Liver (tissue), 9 donors: ENCODE measurements around the gene PREPL. TPM values are rescaled to one million over a fixed set of nuclear protein-coding genes. Genes with fewer than 3 reads are reported as not detected.
"Not testable (repeated sequence)": the region's sequence is repeated elsewhere in the genome, so short reads cannot be mapped to it uniquely, and the experiment has no call there.

ENCODE experiments used
- DNase-seq: peaks from one replicate; pipeline ENCODE4 v3.0.0-alpha.2; 2017; ENCODE audit warnings: low spot score
- H3K27ac ChIP-seq, 2 donors: one replicate each; pipeline ENCODE4 v1.7.0; 2013; ENCODE audit warnings: inconsistent platforms in 2 of 2, low read length in 2 of 2, control low read depth in 1 of 2, low read depth in 1 of 2, mild to moderate bottlenecking in 1 of 2
- H3K27me3 ChIP-seq, 4 donors: one replicate each; pipeline versions ENCODE4 v1.6.1 to v1.7.0; 2013; ENCODE audit warnings: low read length in 3 of 4, inconsistent platforms in 1 of 4, mild to moderate bottlenecking in 1 of 4, moderate library complexity in 1 of 4; ENCODE audit not compliant: control insufficient read depth in 4 of 4, insufficient read depth in 4 of 4
- H3K36me3 ChIP-seq, 4 donors: one replicate each; pipeline versions ENCODE4 v1.6.1 to v1.7.0; 2013; ENCODE audit warnings: low read length in 3 of 4, mild to moderate bottlenecking in 3 of 4, low read depth in 1 of 4, moderate library complexity in 1 of 4; ENCODE audit not compliant: control insufficient read depth in 4 of 4, insufficient read depth in 3 of 4
- H3K4me1 ChIP-seq, 4 donors: one replicate each; pipeline versions ENCODE4 v1.6.1 to v1.7.0; 2013; ENCODE audit warnings: low read length in 3 of 4, mild to moderate bottlenecking in 3 of 4, moderate library complexity in 1 of 4; ENCODE audit not compliant: control insufficient read depth in 4 of 4, insufficient read depth in 4 of 4
- H3K4me3 ChIP-seq, 3 donors: one replicate each; pipeline versions ENCODE4 v1.6.1 to v1.7.0; 2013; ENCODE audit warnings: low read length in 3 of 3, control low read depth in 1 of 3, low read depth in 1 of 3, mild to moderate bottlenecking in 1 of 3
- H3K9ac ChIP-seq, 2 donors: one replicate each; pipeline ENCODE4 v1.7.0; 2013; ENCODE audit warnings: low read length in 2 of 2, mild to moderate bottlenecking in 2 of 2, moderate library complexity in 2 of 2, control low read depth in 1 of 2, low read depth in 1 of 2
- H3K9me3 ChIP-seq, 4 donors: one replicate each; pipeline versions ENCODE4 v1.6.1 to v1.7.0; 2013; ENCODE audit warnings: low read length in 3 of 4; ENCODE audit not compliant: control insufficient read depth in 4 of 4
- EGR1 ChIP-seq, 2 donors: IDR thresholded peaks; 2 replicates each; pipeline ENCODE4 v1.6.1; 2016 to 2018; ENCODE audit warnings: antibody characterized with exemption in 2 of 2, low read depth in 2 of 2
- FOXA1 ChIP-seq: IDR thresholded peaks from 2 replicates; pipeline ENCODE4 v1.6.1; 2016; ENCODE audit warnings: antibody characterized with exemption
- GABPA ChIP-seq, 2 donors: IDR thresholded peaks in 1 of 2; conservative IDR thresholded peaks in 1 of 2; 2 replicates each; pipeline ENCODE4 v1.6.1; 2016; ENCODE audit warnings: antibody characterized with exemption in 2 of 2, mild to moderate bottlenecking in 1 of 2, moderate library complexity in 1 of 2
- HNF4A ChIP-seq, 2 donors: conservative IDR thresholded peaks; 2 replicates each; pipeline ENCODE4 v1.6.1; 2016; ENCODE audit warnings: antibody characterized with exemption in 2 of 2, mild to moderate bottlenecking in 2 of 2
- HNF4G ChIP-seq: IDR thresholded peaks from 2 replicates; pipeline ENCODE4 v1.6.1; 2016; ENCODE audit warnings: antibody characterized with exemption
- JUND ChIP-seq, 2 donors: IDR thresholded peaks; 2 replicates each; pipeline ENCODE4 v1.6.1; 2016; ENCODE audit warnings: antibody characterized with exemption in 2 of 2
- NR2F2 ChIP-seq: IDR thresholded peaks from 2 replicates; pipeline ENCODE4 v1.6.1; 2016; ENCODE audit warnings: antibody characterized with exemption
- REST ChIP-seq: IDR thresholded peaks from 2 replicates; pipeline ENCODE4 v1.6.1; 2016; ENCODE audit warnings: antibody characterized with exemption, mild to moderate bottlenecking
- RXRA ChIP-seq, 2 donors: IDR thresholded peaks; 2 replicates each; pipeline ENCODE4 v1.6.1; 2017 to 2018; ENCODE audit warnings: antibody characterized with exemption in 2 of 2, mild to moderate bottlenecking in 1 of 2
- SP1 ChIP-seq: IDR thresholded peaks from 2 replicates; pipeline ENCODE4 v1.6.1; 2018; ENCODE audit warnings: antibody characterized with exemption, mild to moderate bottlenecking
- TAF1 ChIP-seq: conservative IDR thresholded peaks from 2 replicates; pipeline ENCODE4 v1.6.1; 2016; ENCODE audit warnings: antibody characterized with exemption, mild to moderate bottlenecking
- YY1 ChIP-seq: IDR thresholded peaks from 2 replicates; pipeline ENCODE4 v1.6.1; 2016; ENCODE audit warnings: antibody characterized with exemption, mild to moderate bottlenecking
- ZBTB33 ChIP-seq: IDR thresholded peaks from 2 replicates; pipeline ENCODE4 v1.6.1; 2016; ENCODE audit warnings: antibody characterized with exemption
- WGBS: extraction: QIAGEN DNeasy Blood & Tissue Kit; methylation state at CpG from one replicate; pipeline ENCODE4 v1.1.7; 2013; 5-methylcytosine and 5-hydroxymethylcytosine counted together
- polyA plus RNA-seq, 2 donors: library from polyadenylated mRNA; stranded (reverse) in 1 of 2; unstranded in 1 of 2; fragments of 200-250 nt in 1 of 2; fragments of >200 nt in 1 of 2; fragmentation: Nextera tagmentation in 1 of 2; extraction: Ambion mirVana in 1 of 2; gene quantifications; one replicate each; pipeline versions ENCODE4 v1.2.1 to v1.2.3, GENCODE V29; 2013 to 2015
- total RNA-seq, 2 donors: library from RNA; depleted of rRNA; stranded (reverse); fragments of >200 nt; gene quantifications; one replicate each; pipeline ENCODE4 v1.2.3, GENCODE V29; 2014
- TF ChIP-seq, protein P1 (sequence below): IDR thresholded peaks from 2 replicates; pipeline ENCODE4 v1.6.1; 2016; ENCODE audit warnings: antibody characterized with exemption
- TF ChIP-seq, protein P2 (sequence below): IDR thresholded peaks from 2 replicates; pipeline ENCODE4 v1.6.1; 2016; ENCODE audit warnings: antibody characterized with exemption
- TF ChIP-seq, protein P3 (sequence below): fragments of 150-350 bp; IDR thresholded peaks from 2 replicates; pipeline ENCODE4 v1.5.1; 2017; ENCODE audit warnings: improper control_type of control experiment, low read depth, low read length; ENCODE audit not compliant: missing input control
- donor health status: healthy.
- donor health status: healthy.
- donor health status: healthy.
- donor health status: healthy.
- donor health status: healthy.

Gene PREPL
- total and polyA plus RNA-seq, 4 donors: 7.9 to 18.8 (median 11.7) TPM

GRCh38 chr2:44304258-44304657 is 57.0 kb downstream of the PREPL start:
- TF ChIP-seq, protein P1, sequence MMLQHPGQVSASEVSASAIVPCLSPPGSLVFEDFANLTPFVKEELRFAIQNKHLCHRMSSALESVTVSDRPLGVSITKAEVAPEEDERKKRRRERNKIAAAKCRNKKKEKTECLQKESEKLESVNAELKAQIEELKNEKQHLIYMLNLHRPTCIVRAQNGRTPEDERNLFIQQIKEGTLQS: no peak
- no peak for TF ChIP-seq JUND (IDR thresholded peaks at IDR 0.05)
- TF ChIP-seq, protein P2, sequence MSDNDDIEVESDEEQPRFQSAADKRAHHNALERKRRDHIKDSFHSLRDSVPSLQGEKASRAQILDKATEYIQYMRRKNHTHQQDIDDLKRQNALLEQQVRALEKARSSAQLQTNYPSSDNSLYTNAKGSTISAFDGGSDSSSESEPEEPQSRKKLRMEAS: no peak
- TF ChIP-seq RXRA (IDR thresholded peaks at IDR 0.05): peak in 1 of 2 donors; percentile 12
- TF ChIP-seq YY1: no peak
- no peak for TF ChIP-seq FOXA1
- peak in 1 of 2 donors; percentile 36 for TF ChIP-seq HNF4A (conservative IDR thresholded peaks at IDR 0.05)
- TF ChIP-seq HNF4G: no peak
- peak; percentile 35 for TF ChIP-seq SP1
- H3K27me3 ChIP-seq: no peaks in the 10 kb centered on the region
- H3K9me3 ChIP-seq: peaks cover 0 to 2% (median under 1%) of the 10 kb centered on the region in 4 donors
- H3K4me3 ChIP-seq: no peak overlapping the region
- H3K27ac ChIP-seq: no peak overlapping the region
- peaks cover 0 to 2% (median 0%) of the 10 kb centered on the region in 4 donors for H3K36me3 ChIP-seq
- DNase-seq: no peak
- no peaks in the 10 kb centered on the region for H3K4me1 ChIP-seq
- 95% methylated on average over 1 of the region's 1 CpG for WGBS
- H3K9ac ChIP-seq: no peak overlapping the region

DNA sequence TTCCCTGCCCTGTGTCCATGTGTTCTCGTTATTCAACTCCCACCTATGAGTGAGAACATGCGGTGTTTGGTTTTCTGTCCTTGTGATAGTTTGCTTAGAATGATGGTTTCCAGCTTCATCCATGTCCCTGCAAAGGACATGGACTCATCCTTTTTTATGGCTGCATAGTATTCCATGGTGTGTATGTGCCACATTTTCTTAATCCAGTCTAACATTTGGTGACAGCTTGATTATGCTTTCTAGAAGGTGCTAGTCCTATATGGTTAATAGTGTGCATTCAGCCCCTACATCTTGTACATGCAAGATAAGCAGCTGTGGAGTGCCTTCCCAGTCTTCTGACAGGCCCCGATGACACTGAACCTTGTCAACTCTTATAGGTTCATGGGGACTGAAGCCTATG is 57.5 kb downstream of the PREPL start:
- not testable (repeated sequence) for H3K27me3 ChIP-seq, DNase-seq, H3K36me3 ChIP-seq, H3K27ac ChIP-seq, H3K4me1 ChIP-seq, H3K4me3 ChIP-seq, H3K9me3 ChIP-seq, H3K9ac ChIP-seq
- over 99% methylated on average over 3 of the region's 3 CpGs for WGBS

DNA sequence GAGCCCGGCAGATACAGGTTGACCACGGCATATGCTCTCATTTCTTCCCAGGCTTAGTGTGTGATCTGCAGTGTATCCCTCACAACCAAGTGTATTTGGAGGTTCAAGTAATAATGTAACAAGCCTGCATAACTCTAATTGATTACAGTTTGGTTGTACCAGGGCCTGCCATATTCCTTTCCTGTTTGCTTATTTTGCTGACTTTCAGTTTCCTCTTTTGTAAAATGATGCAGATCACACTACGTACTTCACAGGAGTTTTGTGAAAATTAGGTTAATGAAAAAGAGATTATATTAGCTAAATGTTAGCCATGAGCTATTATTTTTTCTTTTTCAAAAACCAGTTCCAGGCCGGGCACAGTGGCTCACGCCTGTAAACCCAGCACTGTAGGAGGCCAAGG is 60.2 kb downstream of the PREPL start:
- H3K9ac ChIP-seq: no peak overlapping the region
- H3K9me3 ChIP-seq: no peaks in the 10 kb centered on the region
- WGBS: 95% methylated on average over 5 of the region's 5 CpGs
- no peaks in the 10 kb centered on the region for H3K27me3 ChIP-seq
- H3K36me3 ChIP-seq: peaks cover 0 to 2% (median 0%) of the 10 kb centered on the region in 4 donors
- H3K4me1 ChIP-seq: no peaks in the 10 kb centered on the region
- no peak for TF ChIP-seq HNF4A (conservative IDR thresholded peaks at IDR 0.05)
- TF ChIP-seq RXRA (IDR thresholded peaks at IDR 0.05): no peak
- no peak for TF ChIP-seq TAF1
- TF ChIP-seq GABPA (IDR thresholded peaks at IDR 0.05 in 1 of 2, conservative IDR thresholded peaks at IDR 0.05 in 1 of 2): no peak
- TF ChIP-seq FOXA1: no peak
- no peak for TF ChIP-seq YY1
- no peak for TF ChIP-seq HNF4G
- TF ChIP-seq EGR1 (IDR thresholded peaks at IDR 0.05; ENCODE audit: low read depth in 2 of 2): no peak
- no peak for TF ChIP-seq SP1
- no peak for DNase-seq
- no peak overlapping the region for H3K4me3 ChIP-seq
- no peak overlapping the region for H3K27ac ChIP-seq

DNA sequence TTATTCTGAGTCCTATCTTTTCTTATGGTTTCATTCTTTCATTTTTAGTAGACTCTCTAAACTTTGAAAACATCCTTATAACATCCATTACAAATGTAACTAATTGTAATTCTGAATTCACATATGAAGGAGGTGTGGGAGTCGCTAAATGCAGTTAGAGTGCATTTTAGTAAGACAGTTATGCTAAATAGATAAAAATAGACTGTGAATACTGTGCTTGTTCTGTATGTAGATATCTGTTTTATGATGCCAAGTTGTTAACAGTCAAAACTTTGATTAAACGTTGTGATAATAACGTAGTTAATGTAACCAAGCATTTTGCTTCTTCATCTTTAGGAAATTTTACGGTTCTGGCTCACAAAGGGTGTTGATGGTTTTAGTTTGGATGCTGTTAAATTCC is 61.7 kb downstream of the PREPL start:
- no peaks in the 10 kb centered on the region for H3K27me3 ChIP-seq
- 84% methylated on average over 4 of the region's 4 CpGs for WGBS
- no peak for DNase-seq
- H3K4me3 ChIP-seq: no peak overlapping the region
- no peaks in the 10 kb centered on the region for H3K9me3 ChIP-seq
- H3K36me3 ChIP-seq: no peaks in the 10 kb centered on the region
- no peak overlapping the region for H3K27ac ChIP-seq
- peaks cover 2 to 12% (median 7%) of the 10 kb centered on the region in 4 donors for H3K4me1 ChIP-seq
- no peak overlapping the region for H3K9ac ChIP-seq
- no peak for TF ChIP-seq YY1
- TF ChIP-seq, protein P2: no peak
- TF ChIP-seq HNF4A (conservative IDR thresholded peaks at IDR 0.05): no peak
- no peak for TF ChIP-seq ZBTB33
- no peak for TF ChIP-seq GABPA (IDR thresholded peaks at IDR 0.05 in 1 of 2, conservative IDR thresholded peaks at IDR 0.05 in 1 of 2)
- no peak for TF ChIP-seq NR2F2
- no peak for TF ChIP-seq TAF1
- no peak for TF ChIP-seq RXRA (IDR thresholded peaks at IDR 0.05)
- TF ChIP-seq, protein P3, sequence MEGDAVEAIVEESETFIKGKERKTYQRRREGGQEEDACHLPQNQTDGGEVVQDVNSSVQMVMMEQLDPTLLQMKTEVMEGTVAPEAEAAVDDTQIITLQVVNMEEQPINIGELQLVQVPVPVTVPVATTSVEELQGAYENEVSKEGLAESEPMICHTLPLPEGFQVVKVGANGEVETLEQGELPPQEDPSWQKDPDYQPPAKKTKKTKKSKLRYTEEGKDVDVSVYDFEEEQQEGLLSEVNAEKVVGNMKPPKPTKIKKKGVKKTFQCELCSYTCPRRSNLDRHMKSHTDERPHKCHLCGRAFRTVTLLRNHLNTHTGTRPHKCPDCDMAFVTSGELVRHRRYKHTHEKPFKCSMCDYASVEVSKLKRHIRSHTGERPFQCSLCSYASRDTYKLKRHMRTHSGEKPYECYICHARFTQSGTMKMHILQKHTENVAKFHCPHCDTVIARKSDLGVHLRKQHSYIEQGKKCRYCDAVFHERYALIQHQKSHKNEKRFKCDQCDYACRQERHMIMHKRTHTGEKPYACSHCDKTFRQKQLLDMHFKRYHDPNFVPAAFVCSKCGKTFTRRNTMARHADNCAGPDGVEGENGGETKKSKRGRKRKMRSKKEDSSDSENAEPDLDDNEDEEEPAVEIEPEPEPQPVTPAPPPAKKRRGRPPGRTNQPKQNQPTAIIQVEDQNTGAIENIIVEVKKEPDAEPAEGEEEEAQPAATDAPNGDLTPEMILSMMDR: no peak
- TF ChIP-seq REST: no peak
